ENCODE data around the gene UNC5C.

The UNC5C gene

GRCh38 chr4:95450294-95450693 is 98.5 kb downstream of the UNC5C start:
- Histone ChIP-seq H3K27ac (ENCODE audit: insufficient read depth in 1 of 2, low read depth in 1 of 2, low read length in 2 of 2, poor library complexity in 1 of 2, severe bottlenecking in 2 of 2) (no peak overlapping the region), H3K4me3 (ENCODE audit: control insufficient read depth in 1 of 7, extremely low read depth in 1 of 7, insufficient read depth in 4 of 7, low read depth in 2 of 7, low read length in 6 of 7) (no peak overlapping the region), H3K36me3 (ENCODE audit: control insufficient read depth in 4 of 4, insufficient read depth in 4 of 4, low read length in 3 of 4) (no peaks in the 10 kb centered on the region), H3K4me1 (ENCODE audit: control extremely low read depth in 1 of 4, control insufficient read depth in 4 of 4, insufficient read depth in 4 of 4, low read length in 3 of 4) (no peaks in the 10 kb centered on the region), H3K27me3 (replicated peaks in 2 of 5; ENCODE audit: control insufficient read depth in 4 of 5, insufficient read depth in 5 of 5, low read length in 4 of 5) (no peaks in the 10 kb centered on the region), H3K9me3 (ENCODE audit: control extremely low read depth in 1 of 5, control insufficient read depth in 4 of 5, insufficient read depth in 2 of 5, low read depth in 1 of 5, low read length in 4 of 5) (no peaks in the 10 kb centered on the region)
- WGBS (ENCODE audit: insufficient coverage), result no CpG with 5 or more reads among the region's 2 CpGs
- POLR2A ChIA-PET, result no interaction called here
- no peak for DNase-seq
- CTCF ChIA-PET, result no interaction called here

- Histone ChIP-seq H3K27me3 (replicated peaks in 2 of 5; ENCODE audit: control insufficient read depth in 4 of 5, insufficient read depth in 5 of 5, low read length in 4 of 5) (no peaks in the 10 kb centered on the region), H3K27ac (ENCODE audit: insufficient read depth in 1 of 2, low read depth in 1 of 2, low read length in 2 of 2, poor library complexity in 1 of 2, severe bottlenecking in 2 of 2) (no peak overlapping the region), H3K4me3 (ENCODE audit: control insufficient read depth in 1 of 7, extremely low read depth in 1 of 7, insufficient read depth in 4 of 7, low read depth in 2 of 7, low read length in 6 of 7) (no peak overlapping the region), H3K4me1 (ENCODE audit: control extremely low read depth in 1 of 4, control insufficient read depth in 4 of 4, insufficient read depth in 4 of 4, low read length in 3 of 4) (no peaks in the 10 kb centered on the region), H3K9me3 (ENCODE audit: control extremely low read depth in 1 of 5, control insufficient read depth in 4 of 5, insufficient read depth in 2 of 5, low read depth in 1 of 5, low read length in 4 of 5) (no peaks in the 10 kb centered on the region), H3K36me3 (ENCODE audit: control insufficient read depth in 4 of 4, insufficient read depth in 4 of 4, low read length in 3 of 4) (no peaks in the 10 kb centered on the region)
- DNase-seq, result no peak
- 100% methylated on average over 2 of the region's 4 CpGs for WGBS (ENCODE audit: insufficient coverage)
- ChIA-PET POLR2A (no interaction called here), CTCF (no interaction called here)
These were observed 102.6 kb downstream of the UNC5C start for GRCh38 chr4:95446173-95446572.

- Histone ChIP-seq H3K9me3 (ENCODE audit: control extremely low read depth in 1 of 5, control insufficient read depth in 4 of 5, insufficient read depth in 2 of 5, low read depth in 1 of 5, low read length in 4 of 5) (no peaks in the 10 kb centered on the region), H3K27ac (ENCODE audit: insufficient read depth in 1 of 2, low read depth in 1 of 2, low read length in 2 of 2, poor library complexity in 1 of 2, severe bottlenecking in 2 of 2) (no peak overlapping the region), H3K4me1 (ENCODE audit: control extremely low read depth in 1 of 4, control insufficient read depth in 4 of 4, insufficient read depth in 4 of 4, low read length in 3 of 4) (no peaks in the 10 kb centered on the region), H3K4me3 (ENCODE audit: control insufficient read depth in 1 of 7, extremely low read depth in 1 of 7, insufficient read depth in 4 of 7, low read depth in 2 of 7, low read length in 6 of 7) (no peak overlapping the region), H3K27me3 (replicated peaks in 2 of 5; ENCODE audit: control insufficient read depth in 4 of 5, insufficient read depth in 5 of 5, low read length in 4 of 5) (no peaks in the 10 kb centered on the region), H3K36me3 (ENCODE audit: control insufficient read depth in 4 of 4, insufficient read depth in 4 of 4, low read length in 3 of 4) (no peaks in the 10 kb centered on the region)
- CTCF ChIA-PET, result no interaction called here
- no peak for DNase-seq
- POLR2A ChIA-PET, result no interaction called here
- 100% methylated on average over 2 of the region's 5 CpGs for WGBS (ENCODE audit: insufficient coverage)
These were observed 103.5 kb downstream of the UNC5C start for GRCh38 chr4:95445251-95445650.

- H3K4me3 ChIP-seq (ENCODE audit: control insufficient read depth in 1 of 7, extremely low read depth in 1 of 7, insufficient read depth in 4 of 7, low read depth in 2 of 7, low read length in 6 of 7), result no peak overlapping the region
- POLR2A ChIA-PET, result no interaction called here
- H3K36me3 ChIP-seq (ENCODE audit: control insufficient read depth in 4 of 4, insufficient read depth in 4 of 4, low read length in 3 of 4), result no peaks in the 10 kb centered on the region
- CTCF ChIA-PET, result no interaction called here
- no peak overlapping the region for H3K27ac ChIP-seq (ENCODE audit: insufficient read depth in 1 of 2, low read depth in 1 of 2, low read length in 2 of 2, poor library complexity in 1 of 2, severe bottlenecking in 2 of 2)
- WGBS (ENCODE audit: insufficient coverage), result no CpG with 5 or more reads among the region's 5 CpGs
- no peaks in the 10 kb centered on the region for H3K9me3 ChIP-seq (ENCODE audit: control extremely low read depth in 1 of 5, control insufficient read depth in 4 of 5, insufficient read depth in 2 of 5, low read depth in 1 of 5, low read length in 4 of 5)
- no peaks in the 10 kb centered on the region for H3K4me1 ChIP-seq (ENCODE audit: control extremely low read depth in 1 of 4, control insufficient read depth in 4 of 4, insufficient read depth in 4 of 4, low read length in 3 of 4)
- DNase-seq, result no peak
- H3K27me3 ChIP-seq (replicated peaks in 2 of 5; ENCODE audit: control insufficient read depth in 4 of 5, insufficient read depth in 5 of 5, low read length in 4 of 5), result no peaks in the 10 kb centered on the region
These were observed 104.0 kb downstream of the UNC5C start for GRCh38 chr4:95444812-95445211.

- DNase-seq, result no peak
- H3K27ac ChIP-seq (ENCODE audit: insufficient read depth in 1 of 2, low read depth in 1 of 2, low read length in 2 of 2, poor library complexity in 1 of 2, severe bottlenecking in 2 of 2), result no peak overlapping the region
- no peaks in the 10 kb centered on the region for H3K27me3 ChIP-seq (replicated peaks in 2 of 5; ENCODE audit: control insufficient read depth in 4 of 5, insufficient read depth in 5 of 5, low read length in 4 of 5)
- H3K9me3 ChIP-seq (ENCODE audit: control extremely low read depth in 1 of 5, control insufficient read depth in 4 of 5, insufficient read depth in 2 of 5, low read depth in 1 of 5, low read length in 4 of 5), result no peaks in the 10 kb centered on the region
- 80% methylated on average over 3 of the region's 4 CpGs for WGBS (ENCODE audit: insufficient coverage)
- CTCF ChIA-PET, result no interaction called here
- no peaks in the 10 kb centered on the region for H3K4me1 ChIP-seq (ENCODE audit: control extremely low read depth in 1 of 4, control insufficient read depth in 4 of 4, insufficient read depth in 4 of 4, low read length in 3 of 4)
- H3K4me3 ChIP-seq (ENCODE audit: control insufficient read depth in 1 of 7, extremely low read depth in 1 of 7, insufficient read depth in 4 of 7, low read depth in 2 of 7, low read length in 6 of 7), result no peak overlapping the region
- POLR2A ChIA-PET, result no interaction called here
- H3K36me3 ChIP-seq (ENCODE audit: control insufficient read depth in 4 of 4, insufficient read depth in 4 of 4, low read length in 3 of 4), result no peaks in the 10 kb centered on the region
These were observed 108.9 kb downstream of the UNC5C start for GRCh38 chr4:95439896-95440295.

GRCh38 chr4:95439071-95439470 is 109.7 kb downstream of the UNC5C start:
- DNase-seq, result no peak
- Histone ChIP-seq H3K4me3 (ENCODE audit: control insufficient read depth in 1 of 7, extremely low read depth in 1 of 7, insufficient read depth in 4 of 7, low read depth in 2 of 7, low read length in 6 of 7) (no peak overlapping the region), H3K36me3 (ENCODE audit: control insufficient read depth in 4 of 4, insufficient read depth in 4 of 4, low read length in 3 of 4) (no peaks in the 10 kb centered on the region), H3K27ac (ENCODE audit: insufficient read depth in 1 of 2, low read depth in 1 of 2, low read length in 2 of 2, poor library complexity in 1 of 2, severe bottlenecking in 2 of 2) (no peak overlapping the region), H3K9me3 (ENCODE audit: control extremely low read depth in 1 of 5, control insufficient read depth in 4 of 5, insufficient read depth in 2 of 5, low read depth in 1 of 5, low read length in 4 of 5) (no peaks in the 10 kb centered on the region), H3K4me1 (ENCODE audit: control extremely low read depth in 1 of 4, control insufficient read depth in 4 of 4, insufficient read depth in 4 of 4, low read length in 3 of 4) (no peaks in the 10 kb centered on the region), H3K27me3 (replicated peaks in 2 of 5; ENCODE audit: control insufficient read depth in 4 of 5, insufficient read depth in 5 of 5, low read length in 4 of 5) (no peaks in the 10 kb centered on the region)
- ChIA-PET POLR2A (no interaction called here), CTCF (no interaction called here)
- WGBS (ENCODE audit: insufficient coverage), result no CpG with 5 or more reads among the region's 2 CpGs

GRCh38 chr4:95432466-95432865 is 116.3 kb downstream of the UNC5C start:
- Histone ChIP-seq H3K9me3 (ENCODE audit: control extremely low read depth in 1 of 5, control insufficient read depth in 4 of 5, insufficient read depth in 2 of 5, low read depth in 1 of 5, low read length in 4 of 5) (no peaks in the 10 kb centered on the region), H3K27me3 (replicated peaks in 2 of 5; ENCODE audit: control insufficient read depth in 4 of 5, insufficient read depth in 5 of 5, low read length in 4 of 5) (no peaks in the 10 kb centered on the region), H3K4me1 (ENCODE audit: control extremely low read depth in 1 of 4, control insufficient read depth in 4 of 4, insufficient read depth in 4 of 4, low read length in 3 of 4) (no peaks in the 10 kb centered on the region), H3K27ac (ENCODE audit: insufficient read depth in 1 of 2, low read depth in 1 of 2, low read length in 2 of 2, poor library complexity in 1 of 2, severe bottlenecking in 2 of 2) (no peak overlapping the region), H3K36me3 (ENCODE audit: control insufficient read depth in 4 of 4, insufficient read depth in 4 of 4, low read length in 3 of 4) (no peaks in the 10 kb centered on the region), H3K4me3 (ENCODE audit: control insufficient read depth in 1 of 7, extremely low read depth in 1 of 7, insufficient read depth in 4 of 7, low read depth in 2 of 7, low read length in 6 of 7) (no peak overlapping the region)
- no peak for DNase-seq
- ChIA-PET CTCF (no interaction called here), POLR2A (no interaction called here)
- no CpG with 5 or more reads among the region's 1 CpG for WGBS (ENCODE audit: insufficient coverage)

- 80% methylated on average over 1 of the region's 2 CpGs for WGBS (ENCODE audit: insufficient coverage)
- no peak for DNase-seq
- ChIA-PET POLR2A (no interaction called here), CTCF (no interaction called here)
- H3K27ac ChIP-seq (ENCODE audit: insufficient read depth in 1 of 2, low read depth in 1 of 2, low read length in 2 of 2, poor library complexity in 1 of 2, severe bottlenecking in 2 of 2), result no peak overlapping the region
- H3K27me3 ChIP-seq (replicated peaks in 2 of 5; ENCODE audit: control insufficient read depth in 4 of 5, insufficient read depth in 5 of 5, low read length in 4 of 5), result no peaks in the 10 kb centered on the region
- H3K4me3 ChIP-seq (ENCODE audit: control insufficient read depth in 1 of 7, extremely low read depth in 1 of 7, insufficient read depth in 4 of 7, low read depth in 2 of 7, low read length in 6 of 7), result no peak overlapping the region
- H3K36me3 ChIP-seq (ENCODE audit: control insufficient read depth in 4 of 4, insufficient read depth in 4 of 4, low read length in 3 of 4), result no peaks in the 10 kb centered on the region
- no peaks in the 10 kb centered on the region for H3K9me3 ChIP-seq (ENCODE audit: control extremely low read depth in 1 of 5, control insufficient read depth in 4 of 5, insufficient read depth in 2 of 5, low read depth in 1 of 5, low read length in 4 of 5)
- H3K4me1 ChIP-seq (ENCODE audit: control extremely low read depth in 1 of 4, control insufficient read depth in 4 of 4, insufficient read depth in 4 of 4, low read length in 3 of 4), result no peaks in the 10 kb centered on the region
These were observed 117.1 kb downstream of the UNC5C start for GRCh38 chr4:95431678-95432077.
